ENCODE measurements around the gene SBF2.
"Not testable (repeated sequence)": the region's sequence is repeated elsewhere in the genome, so short reads cannot be mapped to it uniquely, and the experiment has no call there.

Gene SBF2

GRCh38 chr11:9939150-9939549 lies 354.9 kb downstream of the SBF2 start:
- not testable (repeated sequence) for DNase-seq

GRCh38 chr11:9936754-9937153 lies 357.3 kb downstream of the SBF2 start:
- no peak for DNase-seq

GRCh38 chr11:9932843-9933242 lies 361.2 kb downstream of the SBF2 start:
- not testable (repeated sequence) for DNase-seq

GRCh38 chr11:9930562-9931331 lies 363.3 kb downstream of the SBF2 start:
- not testable (repeated sequence) for DNase-seq

GRCh38 chr11:9927670-9928069 lies 366.3 kb downstream of the SBF2 start:
- DNase-seq: no peak

- DNase-seq: no peak
These were observed 370.7 kb downstream of the SBF2 start for GRCh38 chr11:9923280-9923679.

- no peak for DNase-seq
These were observed 371.2 kb downstream of the SBF2 start for GRCh38 chr11:9922806-9923205.

- no peak for DNase-seq
These were observed 377.5 kb downstream of the SBF2 start for GRCh38 chr11:9916480-9916879.

GRCh38 chr11:9914064-9914463 lies 380.0 kb downstream of the SBF2 start:
- no peak for DNase-seq

- DNase-seq: no peak
These were observed 387.8 kb downstream of the SBF2 start for GRCh38 chr11:9905960-9906791.

GRCh38 chr11:9905501-9905951 lies 388.5 kb downstream of the SBF2 start:
- no peak for DNase-seq

- no peak for DNase-seq
These were observed 390.4 kb downstream of the SBF2 start for GRCh38 chr11:9903579-9903978.

GRCh38 chr11:9901943-9902342 lies 392.1 kb downstream of the SBF2 start:
- DNase-seq: no peak

- DNase-seq: not testable (repeated sequence)
These were observed 393.8 kb downstream of the SBF2 start for GRCh38 chr11:9900253-9900652.

- DNase-seq: no peak
These were observed 394.3 kb downstream of the SBF2 start for GRCh38 chr11:9899676-9900075.

- no peak for DNase-seq
These were observed 397.1 kb downstream of the SBF2 start for GRCh38 chr11:9896902-9897301.

- no peak for DNase-seq
These were observed 399.0 kb downstream of the SBF2 start for GRCh38 chr11:9895006-9895405.

GRCh38 chr11:9893474-9893873 lies 400.5 kb downstream of the SBF2 start:
- no peak for DNase-seq

GRCh38 chr11:9888938-9889337 lies 405.1 kb downstream of the SBF2 start:
- no peak for DNase-seq

- no peak for DNase-seq
These were observed 406.5 kb downstream of the SBF2 start for GRCh38 chr11:9887472-9887871.

GRCh38 chr11:9886595-9886994 lies 407.4 kb downstream of the SBF2 start:
- DNase-seq: no peak

- no peak for DNase-seq
These were observed 409.4 kb downstream of the SBF2 start for GRCh38 chr11:9884601-9885000.

GRCh38 chr11:9880657-9881056 lies 413.4 kb downstream of the SBF2 start:
- no peak for DNase-seq

GRCh38 chr11:9878936-9879335 lies 415.1 kb downstream of the SBF2 start:
- DNase-seq: no peak

All from NK-92 treated with Interleukin-12 subunit alpha and Interleukin-12 subunit beta, amount 100 ng/mL, for 24 hours (cell line).